Measurements from ENCODE around the gene PRKD3. TPM values are rescaled to one million over a fixed set of nuclear protein-coding genes. Genes with fewer than 3 reads are reported as not detected.
A peak's percentile ranks its signal among the peaks of the same experiment; 100 is the strongest.

The PRKD3 gene
- total RNA-seq, 1 experiment from 2014 or later: 82.1 TPM

DNA sequence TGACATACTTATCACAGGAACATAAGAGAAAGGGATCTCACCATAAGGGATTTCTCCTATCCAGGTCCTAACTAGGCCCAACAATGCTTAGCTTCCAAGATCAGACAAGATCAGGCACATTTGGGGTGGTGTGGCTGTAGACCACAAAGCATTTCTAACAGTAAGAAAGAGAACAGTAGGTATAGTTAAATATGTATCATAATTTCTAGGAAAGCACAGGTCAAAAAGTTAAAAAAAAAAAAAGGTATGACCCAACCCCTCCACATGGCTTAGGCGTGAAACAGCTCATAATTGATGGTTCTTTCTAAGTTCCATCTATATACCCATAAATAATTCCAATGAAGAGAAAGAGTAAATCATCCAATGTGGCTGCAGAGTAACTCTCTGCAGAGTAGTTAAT, 6.9 kb downstream of the PRKD3 start (continued):
- TF ChIP-seq, protein P1, sequence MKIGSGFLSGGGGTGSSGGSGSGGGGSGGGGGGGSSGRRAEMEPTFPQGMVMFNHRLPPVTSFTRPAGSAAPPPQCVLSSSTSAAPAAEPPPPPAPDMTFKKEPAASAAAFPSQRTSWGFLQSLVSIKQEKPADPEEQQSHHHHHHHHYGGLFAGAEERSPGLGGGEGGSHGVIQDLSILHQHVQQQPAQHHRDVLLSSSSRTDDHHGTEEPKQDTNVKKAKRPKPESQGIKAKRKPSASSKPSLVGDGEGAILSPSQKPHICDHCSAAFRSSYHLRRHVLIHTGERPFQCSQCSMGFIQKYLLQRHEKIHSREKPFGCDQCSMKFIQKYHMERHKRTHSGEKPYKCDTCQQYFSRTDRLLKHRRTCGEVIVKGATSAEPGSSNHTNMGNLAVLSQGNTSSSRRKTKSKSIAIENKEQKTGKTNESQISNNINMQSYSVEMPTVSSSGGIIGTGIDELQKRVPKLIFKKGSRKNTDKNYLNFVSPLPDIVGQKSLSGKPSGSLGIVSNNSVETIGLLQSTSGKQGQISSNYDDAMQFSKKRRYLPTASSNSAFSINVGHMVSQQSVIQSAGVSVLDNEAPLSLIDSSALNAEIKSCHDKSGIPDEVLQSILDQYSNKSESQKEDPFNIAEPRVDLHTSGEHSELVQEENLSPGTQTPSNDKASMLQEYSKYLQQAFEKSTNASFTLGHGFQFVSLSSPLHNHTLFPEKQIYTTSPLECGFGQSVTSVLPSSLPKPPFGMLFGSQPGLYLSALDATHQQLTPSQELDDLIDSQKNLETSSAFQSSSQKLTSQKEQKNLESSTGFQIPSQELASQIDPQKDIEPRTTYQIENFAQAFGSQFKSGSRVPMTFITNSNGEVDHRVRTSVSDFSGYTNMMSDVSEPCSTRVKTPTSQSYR (CRISPR knock-in tag; IDR thresholded peaks at IDR 0.05): no peak

- H3K4me1 Mint-ChIP-seq: peaks cover 82% of the 10 kb centered on the region
- POLR2A ChIA-PET: no interaction called here
- H3K27ac Mint-ChIP-seq: peak overlapping the region; percentile 80; the same call in 1 of the 2 replicates
Measured at GRCh38 chr2:37316181-37316580, 8.5 kb downstream of the PRKD3 start.

More at GRCh38 chr2:37316181-37316580, 8.5 kb downstream of the PRKD3 start:
- no peaks in the 10 kb centered on the region for H3K9me3 Mint-ChIP-seq
- H3K4me3 Mint-ChIP-seq: no peak overlapping the region
- H3K36me3 Mint-ChIP-seq: no peaks in the 10 kb centered on the region
- CTCF ChIA-PET: interaction anchor here (0.7 kb wide), 1 partner anchor 26 kb away, joined by 3 read pairs; no protein-coding TSS in a partner anchor
- TF ChIP-seq FOXJ3 (CRISPR knock-in tag; IDR thresholded peaks at IDR 0.05; ENCODE audit: borderline replicate concordance) (no peak), GABPB1 (CRISPR knock-in tag; IDR thresholded peaks at IDR 0.05) (no peak), CREM (CRISPR knock-in tag; IDR thresholded peaks at IDR 0.05) (no peak), NR3C1 (CRISPR knock-in tag; conservative IDR thresholded peaks at IDR 0.05; ENCODE audit: low read depth) (no peak), PRDM15 (CRISPR knock-in tag; IDR thresholded peaks at IDR 0.05) (no peak), ZNF423 (CRISPR knock-in tag; IDR thresholded peaks at IDR 0.05) (no peak), SP1 (CRISPR knock-in tag; conservative IDR thresholded peaks at IDR 0.05) (no peak), CTCF (IDR thresholded peaks at IDR 0.05) (no peak), ESRRA (CRISPR knock-in tag; IDR thresholded peaks at IDR 0.05; ENCODE audit: borderline replicate concordance) (no peak), HMGA2 (CRISPR knock-in tag; IDR thresholded peaks at IDR 0.05) (no peak), NFE2L1 (CRISPR knock-in tag; IDR thresholded peaks at IDR 0.05) (no peak), ZSCAN18 (CRISPR knock-in tag; IDR thresholded peaks at IDR 0.05) (no peak)
- TF ChIP-seq, protein P2, sequence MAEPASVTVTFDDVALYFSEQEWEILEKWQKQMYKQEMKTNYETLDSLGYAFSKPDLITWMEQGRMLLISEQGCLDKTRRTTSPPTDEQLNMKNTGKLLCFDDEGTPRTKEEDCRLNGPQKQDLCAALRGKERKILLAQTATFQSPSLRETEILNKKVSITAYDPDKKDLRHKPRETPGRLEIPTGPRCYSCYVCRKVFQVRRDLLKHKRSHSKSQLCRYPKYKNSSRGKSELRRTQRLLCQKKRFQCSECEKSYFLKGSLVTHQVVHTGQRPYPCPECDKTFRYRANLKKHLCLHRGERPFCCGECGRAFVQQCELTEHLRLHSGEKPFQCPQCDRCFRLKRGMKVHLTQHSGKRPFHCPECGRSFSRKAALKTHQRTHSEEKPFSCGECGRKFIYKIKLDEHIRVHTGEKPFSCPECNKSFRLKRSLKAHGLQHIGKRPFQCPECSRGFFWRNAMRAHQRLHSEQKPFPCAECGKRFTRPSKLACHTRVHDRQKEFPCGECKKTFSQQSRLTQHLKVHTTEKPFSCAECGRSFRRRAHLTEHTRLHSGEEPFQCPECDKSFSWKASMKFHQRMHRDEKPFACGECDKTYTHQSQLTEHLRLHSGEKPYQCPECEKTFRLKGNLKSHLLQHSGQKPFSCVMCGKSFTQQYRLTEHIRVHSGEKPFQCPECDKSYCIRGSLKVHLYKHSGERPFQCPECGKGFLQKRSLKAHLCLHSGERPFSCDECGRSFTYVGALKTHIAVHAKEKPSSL (CRISPR knock-in tag; conservative IDR thresholded peaks at IDR 0.05): no peak
- TF ChIP-seq, protein P3, sequence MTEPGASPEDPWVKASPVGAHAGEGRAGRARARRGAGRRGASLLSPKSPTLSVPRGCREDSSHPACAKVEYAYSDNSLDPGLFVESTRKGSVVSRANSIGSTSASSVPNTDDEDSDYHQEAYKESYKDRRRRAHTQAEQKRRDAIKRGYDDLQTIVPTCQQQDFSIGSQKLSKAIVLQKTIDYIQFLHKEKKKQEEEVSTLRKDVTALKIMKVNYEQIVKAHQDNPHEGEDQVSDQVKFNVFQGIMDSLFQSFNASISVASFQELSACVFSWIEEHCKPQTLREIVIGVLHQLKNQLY (CRISPR knock-in tag; IDR thresholded peaks at IDR 0.05): no peak
- TF ChIP-seq, protein P4, sequence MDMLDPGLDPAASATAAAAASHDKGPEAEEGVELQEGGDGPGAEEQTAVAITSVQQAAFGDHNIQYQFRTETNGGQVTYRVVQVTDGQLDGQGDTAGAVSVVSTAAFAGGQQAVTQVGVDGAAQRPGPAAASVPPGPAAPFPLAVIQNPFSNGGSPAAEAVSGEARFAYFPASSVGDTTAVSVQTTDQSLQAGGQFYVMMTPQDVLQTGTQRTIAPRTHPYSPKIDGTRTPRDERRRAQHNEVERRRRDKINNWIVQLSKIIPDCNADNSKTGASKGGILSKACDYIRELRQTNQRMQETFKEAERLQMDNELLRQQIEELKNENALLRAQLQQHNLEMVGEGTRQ (CRISPR knock-in tag; IDR thresholded peaks at IDR 0.05): no peak
- TF ChIP-seq, protein P5, sequence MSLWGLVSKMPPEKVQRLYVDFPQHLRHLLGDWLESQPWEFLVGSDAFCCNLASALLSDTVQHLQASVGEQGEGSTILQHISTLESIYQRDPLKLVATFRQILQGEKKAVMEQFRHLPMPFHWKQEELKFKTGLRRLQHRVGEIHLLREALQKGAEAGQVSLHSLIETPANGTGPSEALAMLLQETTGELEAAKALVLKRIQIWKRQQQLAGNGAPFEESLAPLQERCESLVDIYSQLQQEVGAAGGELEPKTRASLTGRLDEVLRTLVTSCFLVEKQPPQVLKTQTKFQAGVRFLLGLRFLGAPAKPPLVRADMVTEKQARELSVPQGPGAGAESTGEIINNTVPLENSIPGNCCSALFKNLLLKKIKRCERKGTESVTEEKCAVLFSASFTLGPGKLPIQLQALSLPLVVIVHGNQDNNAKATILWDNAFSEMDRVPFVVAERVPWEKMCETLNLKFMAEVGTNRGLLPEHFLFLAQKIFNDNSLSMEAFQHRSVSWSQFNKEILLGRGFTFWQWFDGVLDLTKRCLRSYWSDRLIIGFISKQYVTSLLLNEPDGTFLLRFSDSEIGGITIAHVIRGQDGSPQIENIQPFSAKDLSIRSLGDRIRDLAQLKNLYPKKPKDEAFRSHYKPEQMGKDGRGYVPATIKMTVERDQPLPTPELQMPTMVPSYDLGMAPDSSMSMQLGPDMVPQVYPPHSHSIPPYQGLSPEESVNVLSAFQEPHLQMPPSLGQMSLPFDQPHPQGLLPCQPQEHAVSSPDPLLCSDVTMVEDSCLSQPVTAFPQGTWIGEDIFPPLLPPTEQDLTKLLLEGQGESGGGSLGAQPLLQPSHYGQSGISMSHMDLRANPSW (CRISPR knock-in tag; conservative IDR thresholded peaks at IDR 0.05; ENCODE audit: low read depth): no peak
- ATAC-seq (no peak), DNase-seq (ENCODE audit: low spot score) (no peak)
- H3K27me3 Mint-ChIP-seq (ENCODE audit: low read depth): no peaks in the 10 kb centered on the region
